ENCODE measurements around the gene AIF1.

Gene AIF1

DNA sequence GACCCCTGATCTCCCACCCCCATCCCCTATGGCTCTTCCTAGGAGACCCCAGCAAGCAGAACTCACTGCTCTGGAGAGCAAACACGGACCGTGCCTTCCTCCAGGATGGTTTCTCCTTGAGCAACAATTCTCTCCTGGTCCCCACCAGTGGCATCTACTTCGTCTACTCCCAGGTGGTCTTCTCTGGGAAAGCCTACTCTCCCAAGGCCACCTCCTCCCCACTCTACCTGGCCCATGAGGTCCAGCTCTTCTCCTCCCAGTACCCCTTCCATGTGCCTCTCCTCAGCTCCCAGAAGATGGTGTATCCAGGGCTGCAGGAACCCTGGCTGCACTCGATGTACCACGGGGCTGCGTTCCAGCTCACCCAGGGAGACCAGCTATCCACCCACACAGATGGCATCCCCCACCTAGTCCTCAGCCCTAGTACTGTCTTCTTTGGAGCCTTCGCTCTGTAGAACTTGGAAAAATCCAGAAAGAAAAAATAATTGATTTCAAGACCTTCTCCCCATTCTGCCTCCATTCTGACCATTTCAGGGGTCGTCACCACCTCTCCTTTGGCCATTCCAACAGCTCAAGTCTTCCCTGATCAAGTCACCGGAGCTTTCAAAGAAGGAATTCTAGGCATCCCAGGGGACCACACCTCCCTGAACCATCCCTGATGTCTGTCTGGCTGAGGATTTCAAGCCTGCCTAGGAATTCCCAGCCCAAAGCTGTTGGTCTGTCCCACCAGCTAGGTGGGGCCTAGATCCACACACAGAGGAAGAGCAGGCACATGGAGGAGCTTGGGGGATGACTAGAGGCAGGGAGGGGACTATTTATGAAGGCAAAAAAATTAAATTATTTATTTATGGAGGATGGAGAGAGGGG lies 41.6 kb upstream of the AIF1 start:
- H3K36me3 ChIP-seq (ENCODE audit: insufficient read depth, insufficient read length, low read length) = peaks cover 3% of the 10 kb centered on the region
- H3K4me3 ChIP-seq (ENCODE audit: insufficient read length, low read depth) = no peak overlapping the region
- H3K9me3 ChIP-seq (ENCODE audit: insufficient read depth, low read length) = no peaks in the 10 kb centered on the region
- no peak overlapping the region for H3K9ac ChIP-seq (ENCODE audit: insufficient read length, low read depth)
- H3K4me1 ChIP-seq (ENCODE audit: insufficient read depth, insufficient read length) = peaks cover 11% of the 10 kb centered on the region
- TF ChIP-seq ZNF274 (IDR thresholded peaks at IDR 0.05; ENCODE audit: low read depth, low read length) = no peak
- TF ChIP-seq SUZ12 (IDR thresholded peaks at IDR 0.05; ENCODE audit: extremely low read depth, insufficient read depth, insufficient read length) = no peak
- TF ChIP-seq YY1 (IDR thresholded peaks at IDR 0.05; ENCODE audit: insufficient read depth, insufficient read length) = no peak
- DNase-seq (ENCODE audit: low read depth, low spot score) = no peak
- no peaks in the 10 kb centered on the region for H3K27me3 ChIP-seq (ENCODE audit: insufficient read depth, insufficient read length)

DNA sequence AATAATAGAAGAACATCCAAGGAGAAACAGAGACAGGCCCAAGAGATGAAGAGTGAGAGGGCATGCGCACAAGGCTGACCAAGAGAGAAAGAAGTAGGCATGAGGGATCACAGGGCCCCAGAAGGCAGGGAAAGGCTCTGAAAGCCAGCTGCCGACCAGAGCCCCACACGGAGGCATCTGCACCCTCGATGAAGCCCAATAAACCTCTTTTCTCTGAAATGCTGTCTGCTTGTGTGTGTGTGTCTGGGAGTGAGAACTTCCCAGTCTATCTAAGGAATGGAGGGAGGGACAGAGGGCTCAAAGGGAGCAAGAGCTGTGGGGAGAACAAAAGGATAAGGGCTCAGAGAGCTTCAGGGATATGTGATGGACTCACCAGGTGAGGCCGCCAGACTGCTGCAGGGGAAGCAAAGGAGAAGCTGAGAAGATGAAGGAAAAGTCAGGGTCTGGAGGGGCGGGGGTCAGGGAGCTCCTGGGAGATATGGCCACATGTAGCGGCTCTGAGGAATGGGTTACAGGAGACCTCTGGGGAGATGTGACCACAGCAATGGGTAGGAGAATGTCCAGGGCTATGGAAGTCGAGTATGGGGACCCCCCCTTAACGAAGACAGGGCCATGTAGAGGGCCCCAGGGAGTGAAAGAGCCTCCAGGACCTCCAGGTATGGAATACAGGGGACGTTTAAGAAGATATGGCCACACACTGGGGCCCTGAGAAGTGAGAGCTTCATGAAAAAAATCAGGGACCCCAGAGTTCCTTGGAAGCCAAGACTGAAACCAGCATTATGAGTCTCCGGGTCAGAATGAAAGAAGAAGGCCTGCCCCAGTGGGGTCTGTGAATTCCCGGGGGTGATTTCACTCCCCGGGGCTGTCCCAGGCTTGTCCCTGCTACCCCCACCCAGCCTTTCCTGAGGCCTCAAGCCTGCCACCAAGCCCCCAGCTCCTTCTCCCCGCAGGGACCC lies 40.6 kb upstream of the AIF1 start:
- no peak for DNase-seq (ENCODE audit: low read depth, low spot score)
- peaks cover 11% of the 10 kb centered on the region for H3K4me1 ChIP-seq (ENCODE audit: insufficient read depth, insufficient read length)
- peaks cover 3% of the 10 kb centered on the region for H3K36me3 ChIP-seq (ENCODE audit: insufficient read depth, insufficient read length, low read length)
- TF ChIP-seq ZNF274 (IDR thresholded peaks at IDR 0.05; ENCODE audit: low read depth, low read length) = no peak
- no peak for TF ChIP-seq SUZ12 (IDR thresholded peaks at IDR 0.05; ENCODE audit: extremely low read depth, insufficient read depth, insufficient read length)
- no peak for TF ChIP-seq YY1 (IDR thresholded peaks at IDR 0.05; ENCODE audit: insufficient read depth, insufficient read length)
- H3K4me3 ChIP-seq (ENCODE audit: insufficient read length, low read depth) = no peak overlapping the region
- H3K9ac ChIP-seq (ENCODE audit: insufficient read length, low read depth) = no peak overlapping the region
- H3K9me3 ChIP-seq (ENCODE audit: insufficient read depth, low read length) = no peaks in the 10 kb centered on the region
- no peaks in the 10 kb centered on the region for H3K27me3 ChIP-seq (ENCODE audit: insufficient read depth, insufficient read length)

DNA sequence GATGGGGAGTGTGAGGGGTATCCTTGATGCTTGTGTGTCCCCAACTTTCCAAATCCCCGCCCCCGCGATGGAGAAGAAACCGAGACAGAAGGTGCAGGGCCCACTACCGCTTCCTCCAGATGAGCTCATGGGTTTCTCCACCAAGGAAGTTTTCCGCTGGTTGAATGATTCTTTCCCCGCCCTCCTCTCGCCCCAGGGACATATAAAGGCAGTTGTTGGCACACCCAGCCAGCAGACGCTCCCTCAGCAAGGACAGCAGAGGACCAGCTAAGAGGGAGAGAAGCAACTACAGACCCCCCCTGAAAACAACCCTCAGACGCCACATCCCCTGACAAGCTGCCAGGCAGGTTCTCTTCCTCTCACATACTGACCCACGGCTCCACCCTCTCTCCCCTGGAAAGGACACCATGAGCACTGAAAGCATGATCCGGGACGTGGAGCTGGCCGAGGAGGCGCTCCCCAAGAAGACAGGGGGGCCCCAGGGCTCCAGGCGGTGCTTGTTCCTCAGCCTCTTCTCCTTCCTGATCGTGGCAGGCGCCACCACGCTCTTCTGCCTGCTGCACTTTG lies 39.6 kb upstream of the AIF1 start, which contains the start of gene TNF:
Gene TNF, plus strand, starts transcription at position 231 of the 567 bp plus-strand sequence. Its CDS starts 177 bp downstream, at position 408.
- no peak within 1 kb of the TSS for H3K4me3 ChIP-seq (ENCODE audit: insufficient read length, low read depth)
- TF ChIP-seq YY1 (IDR thresholded peaks at IDR 0.05; ENCODE audit: insufficient read depth, insufficient read length) (no peak), SUZ12 (IDR thresholded peaks at IDR 0.05; ENCODE audit: extremely low read depth, insufficient read depth, insufficient read length) (no peak), ZNF274 (IDR thresholded peaks at IDR 0.05; ENCODE audit: low read depth, low read length) (no peak)
- no peak within 1 kb of the TSS for H3K9ac ChIP-seq (ENCODE audit: insufficient read length, low read depth)
- no peaks in the 10 kb centered on the region for H3K9me3 ChIP-seq (ENCODE audit: insufficient read depth, low read length)
- H3K27me3 ChIP-seq (ENCODE audit: insufficient read depth, insufficient read length) = no peaks in the 10 kb centered on the region
- peaks cover 3% of the 10 kb centered on the region for H3K36me3 ChIP-seq (ENCODE audit: insufficient read depth, insufficient read length, low read length)
- peaks cover 12% of the 10 kb centered on the region for H3K4me1 ChIP-seq (ENCODE audit: insufficient read depth, insufficient read length)
- DNase-seq (ENCODE audit: low read depth, low spot score) = no peak

DNA sequence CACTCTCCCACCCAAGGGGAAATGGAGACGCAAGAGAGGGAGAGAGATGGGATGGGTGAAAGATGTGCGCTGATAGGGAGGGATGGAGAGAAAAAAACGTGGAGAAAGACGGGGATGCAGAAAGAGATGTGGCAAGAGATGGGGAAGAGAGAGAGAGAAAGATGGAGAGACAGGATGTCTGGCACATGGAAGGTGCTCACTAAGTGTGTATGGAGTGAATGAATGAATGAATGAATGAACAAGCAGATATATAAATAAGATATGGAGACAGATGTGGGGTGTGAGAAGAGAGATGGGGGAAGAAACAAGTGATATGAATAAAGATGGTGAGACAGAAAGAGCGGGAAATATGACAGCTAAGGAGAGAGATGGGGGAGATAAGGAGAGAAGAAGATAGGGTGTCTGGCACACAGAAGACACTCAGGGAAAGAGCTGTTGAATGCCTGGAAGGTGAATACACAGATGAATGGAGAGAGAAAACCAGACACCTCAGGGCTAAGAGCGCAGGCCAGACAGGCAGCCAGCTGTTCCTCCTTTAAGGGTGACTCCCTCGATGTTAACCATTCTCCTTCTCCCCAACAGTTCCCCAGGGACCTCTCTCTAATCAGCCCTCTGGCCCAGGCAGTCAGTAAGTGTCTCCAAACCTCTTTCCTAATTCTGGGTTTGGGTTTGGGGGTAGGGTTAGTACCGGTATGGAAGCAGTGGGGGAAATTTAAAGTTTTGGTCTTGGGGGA lies 38.9 kb upstream of the AIF1 start:
- TF ChIP-seq YY1 (IDR thresholded peaks at IDR 0.05; ENCODE audit: insufficient read depth, insufficient read length) (no peak), SUZ12 (IDR thresholded peaks at IDR 0.05; ENCODE audit: extremely low read depth, insufficient read depth, insufficient read length) (no peak), ZNF274 (IDR thresholded peaks at IDR 0.05; ENCODE audit: low read depth, low read length) (no peak)
- DNase-seq (ENCODE audit: low read depth, low spot score) = no peak
- H3K4me3 ChIP-seq (ENCODE audit: insufficient read length, low read depth) = no peak overlapping the region
- H3K27me3 ChIP-seq (ENCODE audit: insufficient read depth, insufficient read length) = no peaks in the 10 kb centered on the region
- peaks cover 14% of the 10 kb centered on the region for H3K4me1 ChIP-seq (ENCODE audit: insufficient read depth, insufficient read length)
- H3K9ac ChIP-seq (ENCODE audit: insufficient read length, low read depth) = no peak overlapping the region
- H3K9me3 ChIP-seq (ENCODE audit: insufficient read depth, low read length) = no peaks in the 10 kb centered on the region
- peaks cover 3% of the 10 kb centered on the region for H3K36me3 ChIP-seq (ENCODE audit: insufficient read depth, insufficient read length, low read length)

DNA sequence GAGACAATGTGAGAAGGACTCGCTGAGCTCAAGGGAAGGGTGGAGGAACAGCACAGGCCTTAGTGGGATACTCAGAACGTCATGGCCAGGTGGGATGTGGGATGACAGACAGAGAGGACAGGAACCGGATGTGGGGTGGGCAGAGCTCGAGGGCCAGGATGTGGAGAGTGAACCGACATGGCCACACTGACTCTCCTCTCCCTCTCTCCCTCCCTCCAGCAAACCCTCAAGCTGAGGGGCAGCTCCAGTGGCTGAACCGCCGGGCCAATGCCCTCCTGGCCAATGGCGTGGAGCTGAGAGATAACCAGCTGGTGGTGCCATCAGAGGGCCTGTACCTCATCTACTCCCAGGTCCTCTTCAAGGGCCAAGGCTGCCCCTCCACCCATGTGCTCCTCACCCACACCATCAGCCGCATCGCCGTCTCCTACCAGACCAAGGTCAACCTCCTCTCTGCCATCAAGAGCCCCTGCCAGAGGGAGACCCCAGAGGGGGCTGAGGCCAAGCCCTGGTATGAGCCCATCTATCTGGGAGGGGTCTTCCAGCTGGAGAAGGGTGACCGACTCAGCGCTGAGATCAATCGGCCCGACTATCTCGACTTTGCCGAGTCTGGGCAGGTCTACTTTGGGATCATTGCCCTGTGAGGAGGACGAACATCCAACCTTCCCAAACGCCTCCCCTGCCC lies 38.0 kb upstream of the AIF1 start:
- no peak for TF ChIP-seq YY1 (IDR thresholded peaks at IDR 0.05; ENCODE audit: insufficient read depth, insufficient read length)
- TF ChIP-seq ZNF274 (IDR thresholded peaks at IDR 0.05; ENCODE audit: low read depth, low read length) = no peak
- TF ChIP-seq SUZ12 (IDR thresholded peaks at IDR 0.05; ENCODE audit: extremely low read depth, insufficient read depth, insufficient read length) = no peak
- peaks cover 18% of the 10 kb centered on the region for H3K4me1 ChIP-seq (ENCODE audit: insufficient read depth, insufficient read length)
- peaks cover 3% of the 10 kb centered on the region for H3K36me3 ChIP-seq (ENCODE audit: insufficient read depth, insufficient read length, low read length)
- H3K9ac ChIP-seq (ENCODE audit: insufficient read length, low read depth) = no peak overlapping the region
- H3K9me3 ChIP-seq (ENCODE audit: insufficient read depth, low read length) = no peaks in the 10 kb centered on the region
- no peak overlapping the region for H3K4me3 ChIP-seq (ENCODE audit: insufficient read length, low read depth)
- no peak for DNase-seq (ENCODE audit: low read depth, low spot score)
- H3K27me3 ChIP-seq (ENCODE audit: insufficient read depth, insufficient read length) = no peaks in the 10 kb centered on the region

DNA sequence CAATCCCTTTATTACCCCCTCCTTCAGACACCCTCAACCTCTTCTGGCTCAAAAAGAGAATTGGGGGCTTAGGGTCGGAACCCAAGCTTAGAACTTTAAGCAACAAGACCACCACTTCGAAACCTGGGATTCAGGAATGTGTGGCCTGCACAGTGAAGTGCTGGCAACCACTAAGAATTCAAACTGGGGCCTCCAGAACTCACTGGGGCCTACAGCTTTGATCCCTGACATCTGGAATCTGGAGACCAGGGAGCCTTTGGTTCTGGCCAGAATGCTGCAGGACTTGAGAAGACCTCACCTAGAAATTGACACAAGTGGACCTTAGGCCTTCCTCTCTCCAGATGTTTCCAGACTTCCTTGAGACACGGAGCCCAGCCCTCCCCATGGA lies 37.5 kb upstream of the AIF1 start:
- Histone ChIP-seq H3K27me3 (ENCODE audit: insufficient read depth, insufficient read length) (no peaks in the 10 kb centered on the region), H3K4me3 (ENCODE audit: insufficient read length, low read depth) (no peak overlapping the region), H3K4me1 (ENCODE audit: insufficient read depth, insufficient read length) (peaks cover 16% of the 10 kb centered on the region), H3K9ac (ENCODE audit: insufficient read length, low read depth) (no peak overlapping the region), H3K9me3 (ENCODE audit: insufficient read depth, low read length) (no peaks in the 10 kb centered on the region), H3K36me3 (ENCODE audit: insufficient read depth, insufficient read length, low read length) (peaks cover 3% of the 10 kb centered on the region)
- TF ChIP-seq SUZ12 (IDR thresholded peaks at IDR 0.05; ENCODE audit: extremely low read depth, insufficient read depth, insufficient read length) (no peak), YY1 (IDR thresholded peaks at IDR 0.05; ENCODE audit: insufficient read depth, insufficient read length) (no peak), ZNF274 (IDR thresholded peaks at IDR 0.05; ENCODE audit: low read depth, low read length) (no peak)
- no peak for DNase-seq (ENCODE audit: low read depth, low spot score)

All from NT2/D1 (cell line).